NCI-H774 (cell line): ENCODE measurements around the gene ARHGAP28.

Experiments used
- DNase-seq: peaks from one replicate; lab custom pipeline; 2025; lab: John Stamatoyannopoulos, UW

The ARHGAP28 gene

GRCh38 chr18:6732952-6733351 is 3.4 kb downstream of the ARHGAP28 start:
- no peak for DNase-seq

GRCh38 chr18:6733758-6734157 is 4.2 kb downstream of the ARHGAP28 start:
- no peak for DNase-seq

- no peak for DNase-seq
These were observed 5.4 kb downstream of the ARHGAP28 start for GRCh38 chr18:6734726-6735430.

GRCh38 chr18:6737833-6738232 is 8.3 kb downstream of the ARHGAP28 start:
- no peak for DNase-seq

GRCh38 chr18:6738622-6739021 is 9.1 kb downstream of the ARHGAP28 start:
- no peak for DNase-seq

- DNase-seq, result no peak
These were observed 11.7 kb downstream of the ARHGAP28 start for GRCh38 chr18:6741232-6741663.

GRCh38 chr18:6741786-6742185 is 12.3 kb downstream of the ARHGAP28 start:
- DNase-seq, result no peak

- DNase-seq, result no peak
These were observed 14.5 kb downstream of the ARHGAP28 start for GRCh38 chr18:6743999-6744398.

GRCh38 chr18:6744816-6745455 is 15.4 kb downstream of the ARHGAP28 start:
- no peak for DNase-seq

GRCh38 chr18:6745504-6746031 is 16.1 kb downstream of the ARHGAP28 start:
- no peak for DNase-seq

- DNase-seq, result no peak
These were observed 17.0 kb downstream of the ARHGAP28 start for GRCh38 chr18:6746386-6746960.

GRCh38 chr18:6747646-6748045 is 18.1 kb downstream of the ARHGAP28 start:
- DNase-seq, result no peak

- no peak for DNase-seq
These were observed 18.7 kb downstream of the ARHGAP28 start for GRCh38 chr18:6748241-6748640.

GRCh38 chr18:6750411-6750810 is 20.9 kb downstream of the ARHGAP28 start:
- DNase-seq, result no peak

GRCh38 chr18:6751222-6751621 is 21.7 kb downstream of the ARHGAP28 start:
- DNase-seq, result no peak

- no peak for DNase-seq
These were observed 22.8 kb downstream of the ARHGAP28 start for GRCh38 chr18:6752202-6752860.

GRCh38 chr18:6755107-6755506 is 25.6 kb downstream of the ARHGAP28 start:
- DNase-seq, result no peak

- no peak for DNase-seq
These were observed 28.4 kb downstream of the ARHGAP28 start for GRCh38 chr18:6757931-6758330.

- no peak for DNase-seq
These were observed 30.1 kb downstream of the ARHGAP28 start for GRCh38 chr18:6759579-6759978.

- no peak for DNase-seq
These were observed 34.0 kb downstream of the ARHGAP28 start for GRCh38 chr18:6763524-6763923.

- no peak for DNase-seq
These were observed 34.9 kb downstream of the ARHGAP28 start for GRCh38 chr18:6764382-6764781.

GRCh38 chr18:6773777-6774176 is 44.3 kb downstream of the ARHGAP28 start:
- no peak for DNase-seq

- no peak for DNase-seq
These were observed 45.7 kb downstream of the ARHGAP28 start for GRCh38 chr18:6775237-6775636.
